GM08714 (cell line): Measurements from ENCODE around the gene ELMOD1.

Experiments
- H3K4me3 ChIP-seq: fragments of 200-500 bp; sonication (Bioruptor generic); 2 replicates; pipeline ENCODE4 v1.5.1; 2014; ENCODE audit warnings: mild to moderate bottlenecking, low read length, inconsistent platforms
- ZNF274 ChIP-seq: IDR thresholded peaks from 2 replicates; pipeline ENCODE4 v1.6.1; 2012; ENCODE audit warnings: mild to moderate bottlenecking, low read depth, low read length

The ELMOD1 gene

DNA sequence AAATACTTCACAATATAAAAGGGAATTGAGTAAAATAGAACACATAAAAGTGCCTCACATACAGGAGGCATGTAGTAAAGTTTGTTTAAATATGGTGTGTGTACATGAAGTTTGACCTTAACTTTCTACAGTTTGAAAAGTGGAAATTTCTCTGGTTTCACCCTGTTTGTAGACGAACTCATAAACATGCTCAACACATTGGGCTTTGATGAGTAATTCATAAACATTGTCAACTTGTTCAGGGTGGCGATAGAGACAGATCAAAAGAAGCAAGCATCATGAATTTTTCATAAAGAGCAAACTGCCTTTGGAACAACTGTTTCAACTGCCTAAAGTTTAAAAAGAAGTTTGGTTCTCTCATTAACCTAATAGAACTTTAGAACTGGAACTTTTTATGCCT, 111.8 kb downstream of the ELMOD1 start:
- H3K4me3 ChIP-seq, result no peak overlapping the region
- TF ChIP-seq ZNF274, result no peak

GRCh38 chr11:107704451-107704850, 113.5 kb downstream of the ELMOD1 start:
- no peak overlapping the region for H3K4me3 ChIP-seq
- no peak for TF ChIP-seq ZNF274

DNA sequence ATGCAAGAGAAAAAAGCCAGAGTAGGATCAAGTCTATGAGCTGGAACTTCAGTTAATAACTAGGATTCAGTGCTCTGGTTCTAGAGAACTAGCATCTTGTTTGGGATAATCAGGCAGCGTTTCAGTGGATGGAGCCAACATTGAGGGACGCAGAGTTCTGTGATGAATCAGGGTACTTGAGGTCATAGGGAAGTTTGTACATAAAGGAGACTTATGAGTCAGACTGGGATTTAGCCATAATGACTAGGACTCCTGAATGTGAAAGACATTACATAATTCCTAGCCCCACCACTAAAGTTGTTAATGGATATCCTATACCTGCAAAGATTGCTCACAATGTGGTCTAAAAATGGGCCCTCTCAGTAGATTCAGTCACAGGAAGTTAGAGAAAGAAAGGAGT, 114.1 kb downstream of the ELMOD1 start:
- no peak overlapping the region for H3K4me3 ChIP-seq
- TF ChIP-seq ZNF274, result no peak

DNA sequence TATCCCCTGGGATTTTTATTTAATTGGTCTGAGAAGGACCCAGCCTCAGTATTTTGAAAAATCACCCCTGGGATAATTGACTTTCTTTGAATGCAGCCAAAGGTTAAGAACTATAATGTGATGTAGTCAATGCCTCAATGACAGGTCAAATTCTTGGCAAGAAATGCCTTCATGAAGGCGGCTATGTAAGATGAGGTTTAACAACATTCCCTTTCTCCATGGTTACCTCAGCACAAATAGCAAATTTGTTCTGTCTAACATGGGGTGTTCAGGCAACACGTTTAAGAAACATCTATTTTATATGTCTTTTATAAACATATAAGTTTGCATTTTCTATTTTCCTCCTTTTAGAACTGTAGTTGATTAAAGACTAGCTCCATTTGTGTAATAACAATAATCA, 115.6 kb downstream of the ELMOD1 start:
- no peak overlapping the region for H3K4me3 ChIP-seq
- no peak for TF ChIP-seq ZNF274

DNA sequence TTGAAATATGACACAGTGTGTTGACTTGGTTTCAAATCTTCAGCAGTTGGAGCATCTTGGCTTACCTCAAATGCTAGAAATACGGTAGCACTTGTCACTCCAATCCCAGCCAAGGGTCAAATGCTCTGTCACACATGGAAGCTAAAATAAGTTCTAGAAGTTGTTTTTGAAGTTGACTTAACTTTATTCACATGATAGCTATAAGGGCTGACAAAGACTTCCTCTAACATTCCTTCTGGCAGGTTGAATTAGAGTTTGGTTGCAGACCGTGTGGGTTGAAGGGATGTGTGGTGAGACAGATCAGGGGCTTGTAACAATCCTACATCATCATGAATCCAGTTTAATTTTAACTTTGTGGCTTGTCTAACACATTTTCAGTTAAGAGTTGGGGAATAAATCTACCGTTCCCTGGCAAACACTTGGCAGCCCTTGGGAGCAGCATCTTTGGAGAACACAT, 116.3 kb downstream of the ELMOD1 start:
- no peak for TF ChIP-seq ZNF274
- no peak overlapping the region for H3K4me3 ChIP-seq

DNA sequence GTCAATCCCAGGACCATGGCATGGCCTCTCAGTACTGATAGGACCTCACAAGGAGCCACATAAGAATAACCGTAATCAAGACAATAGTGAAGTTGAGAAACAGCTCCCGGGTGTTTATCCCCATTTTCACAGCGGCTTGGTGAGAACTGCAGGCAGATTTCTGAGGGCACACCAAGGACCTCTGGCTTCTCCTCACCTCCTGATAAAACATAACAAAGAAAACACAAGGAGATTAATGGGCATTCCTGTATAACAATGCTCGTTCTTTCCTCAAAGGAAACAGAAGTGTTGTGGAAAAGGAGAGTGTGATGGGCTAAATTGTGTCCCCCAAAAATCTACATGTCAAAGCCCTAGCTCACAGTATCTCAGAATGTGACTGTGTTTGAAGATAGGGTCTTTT, 116.9 kb downstream of the ELMOD1 start:
- no peak for TF ChIP-seq ZNF274
- no peak overlapping the region for H3K4me3 ChIP-seq

GRCh38 chr11:107708792-107709191, 117.8 kb downstream of the ELMOD1 start:
- H3K4me3 ChIP-seq, result no peak overlapping the region
- no peak for TF ChIP-seq ZNF274

- H3K4me3 ChIP-seq, result no peak overlapping the region
- TF ChIP-seq ZNF274, result no peak
Measured at GRCh38 chr11:107710301-107710700, 119.4 kb downstream of the ELMOD1 start.

DNA sequence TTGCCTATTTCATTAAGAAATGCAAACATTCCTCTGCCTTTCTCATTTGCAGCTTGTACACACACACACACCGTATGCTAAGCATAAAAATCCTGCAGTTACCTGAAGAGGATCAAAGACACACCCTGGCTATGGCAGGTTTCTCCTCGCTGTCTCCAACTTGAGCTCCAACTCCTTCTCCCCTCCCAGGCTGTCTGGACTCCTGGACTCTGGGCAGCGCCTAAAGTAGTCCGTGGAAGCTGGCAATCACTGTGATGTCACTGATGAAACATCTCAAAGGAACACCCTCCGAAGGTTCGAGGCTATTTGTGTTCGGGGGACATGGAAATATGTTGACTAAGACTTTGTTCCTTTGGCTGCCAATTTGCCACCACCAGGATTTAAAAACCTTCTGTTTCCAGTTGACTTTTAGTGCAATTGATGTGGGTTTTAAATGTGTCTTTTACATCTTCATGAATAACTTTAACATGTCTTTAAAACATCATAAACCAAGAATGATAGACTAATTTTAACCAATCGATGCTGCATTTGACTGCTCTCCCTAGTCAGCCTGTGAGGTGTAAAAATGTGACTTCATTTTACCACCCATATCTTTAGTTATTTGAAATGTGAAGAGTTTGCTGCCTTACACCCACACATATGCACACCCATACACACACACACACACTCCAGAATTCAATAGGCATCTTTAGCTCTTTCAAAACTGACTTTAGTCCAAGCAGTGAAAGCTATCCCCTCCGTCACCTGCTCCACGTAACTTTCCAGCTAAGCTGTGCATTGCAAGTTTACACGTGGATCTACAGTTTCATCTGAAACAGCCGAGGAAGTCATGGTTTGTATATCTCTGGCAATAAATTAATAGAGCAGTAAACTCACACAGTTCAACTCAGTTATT, 121.2 kb downstream of the ELMOD1 start, which contains the start of gene SLN:
Gene SLN, minus strand, starts transcription at position 196 of the 895 bp plus-strand sequence.
- no peak for TF ChIP-seq ZNF274
- H3K4me3 ChIP-seq, result no peak within 1 kb of the TSS

DNA sequence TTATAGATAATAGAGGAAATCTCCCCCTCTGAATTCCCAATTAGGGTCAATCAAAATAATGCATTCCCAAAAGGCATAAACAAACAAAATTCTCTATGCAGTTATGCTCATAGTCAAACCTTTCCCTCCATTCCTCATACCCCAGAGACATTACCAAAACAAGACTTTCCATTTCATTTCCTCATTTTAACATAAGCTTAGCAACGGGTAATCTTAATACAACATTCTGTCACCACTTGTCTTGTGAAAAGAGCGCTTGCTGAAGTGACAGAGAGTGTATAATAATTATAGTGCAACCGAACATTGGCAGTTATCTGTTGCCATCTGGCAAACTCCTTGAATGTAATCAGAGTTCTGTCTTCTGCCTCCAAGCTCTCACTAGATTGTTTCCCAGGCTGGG, 122.1 kb downstream of the ELMOD1 start:
- no peak for TF ChIP-seq ZNF274
- no peak overlapping the region for H3K4me3 ChIP-seq
